B cell (primary cell): ENCODE data around the gene ZFPL1. TPM values are rescaled to one million over a fixed set of nuclear protein-coding genes. Genes with fewer than 3 reads are reported as not detected.

Source experiments
- ATAC-seq: fragments of 200-7000 bp; cut with Tn5 transposase; one replicate; pipeline ENCODE4 v1.10.0; 2021; ENCODE audit warnings: low read depth, mild to moderate bottlenecking, moderate number of reproducible peaks, moderate library complexity
- CTCF ChIA-PET: fragments of 350-600 bp; sonication (Branson Sonifier 250); formaldehyde crosslinking; loops from one replicate; lab custom pipeline; 2021; ENCODE audit warnings: antibody characterized with exemption, inconsistent platforms; lab: Charles Lee
- POLR2A ChIA-PET: fragments of 350-600 bp; sonication (Branson Sonifier 250); formaldehyde crosslinking; loops from one replicate; lab custom pipeline; 2021; ENCODE audit warnings: antibody characterized with exemption; lab: Charles Lee
- DNase-seq: peaks from one replicate; pipeline ENCODE4 v3.0.0; 2013
- H2AFZ ChIP-seq: 2 replicates; pipeline ENCODE4 v1.6.1; 2012; ENCODE audit warnings: mild to moderate bottlenecking, low read depth, low read length; ENCODE audit not compliant: insufficient read depth, poor library complexity, severe bottlenecking
- H3K27ac ChIP-seq, 2 donors: 1 replicate in 1 of 2; 2 replicates in 1 of 2; pipeline ENCODE4 v1.5.1; 2012 to 2013; ENCODE audit warnings: low read length in 2 of 2, mild to moderate bottlenecking in 2 of 2, moderate library complexity in 1 of 2
- H3K27me3 ChIP-seq, 4 experiments: fragments of 200-600 bp in 1 of 4; sonication (generic) in 1 of 4; replicated peaks in 1 of 4; 1 replicate in 2 of 4; 2 replicates in 2 of 4; pipeline versions ENCODE4 v1.6.1 to v1.7.0; 2013 to 2016; ENCODE audit warnings: low read length in 3 of 4, mild to moderate bottlenecking in 2 of 4, mixed read lengths in 1 of 4, moderate library complexity in 1 of 4; ENCODE audit not compliant: insufficient read depth in 4 of 4, control insufficient read depth in 3 of 4; ENCODE audit errors: control extremely low read depth in 1 of 4
- H3K36me3 ChIP-seq, 2 experiments: replicated peaks in 1 of 2; 1 replicate in 1 of 2; 2 replicates in 1 of 2; pipeline versions ENCODE4 v1.6.1 to v1.7.1; 2013; ENCODE audit warnings: low read length in 1 of 2; ENCODE audit not compliant: insufficient read depth in 2 of 2, control insufficient read depth in 1 of 2; ENCODE audit errors: control extremely low read depth in 1 of 2, extremely low read depth in 1 of 2
- H3K4me1 ChIP-seq, 2 donors: fragments of 200-600 bp in 1 of 2; sonication (generic) in 1 of 2; 1 replicate in 1 of 2; 2 replicates in 1 of 2; pipeline versions ENCODE4 v1.5.1 to v1.6.1; 2013 to 2017; ENCODE audit warnings: low read length in 2 of 2; ENCODE audit not compliant: control insufficient read depth in 2 of 2, insufficient read depth in 2 of 2
- H3K4me2 ChIP-seq: replicated peaks from 2 replicates; pipeline ENCODE3; 2012; ENCODE audit warnings: mild to moderate bottlenecking, low read depth, low read length; ENCODE audit not compliant: poor library complexity, severe bottlenecking
- H3K4me3 ChIP-seq, 5 experiments: fragments of 200-600 bp in 1 of 5; sonication (generic) in 1 of 5; 1 replicate in 3 of 5; 2 replicates in 2 of 5; pipeline versions ENCODE4 v1.5.1 to v1.7.0; 2011 to 2016; ENCODE audit warnings: low read length in 4 of 5, mild to moderate bottlenecking in 4 of 5, low read depth in 2 of 5, control low read depth in 1 of 5, moderate library complexity in 1 of 5; ENCODE audit not compliant: insufficient read depth in 1 of 5; ENCODE audit errors: control extremely low read depth in 1 of 5, extremely low read depth in 1 of 5
- H3K79me2 ChIP-seq: fragments of 200-600 bp; sonication (generic); one replicate; pipeline ENCODE4 v1.6.0; 2016; ENCODE audit warnings: low read length; ENCODE audit not compliant: control insufficient read depth, insufficient read depth
- H3K9ac ChIP-seq: fragments of 200-600 bp; sonication (generic); 2 replicates; pipeline ENCODE4 v1.6.1; 2017; ENCODE audit warnings: mild to moderate bottlenecking, low read length, moderate library complexity
- H3K9me3 ChIP-seq, 3 donors: one replicate each; pipeline versions ENCODE4 v1.6.1 to v1.7.1; 2013; ENCODE audit warnings: low read length in 2 of 3; ENCODE audit not compliant: control insufficient read depth in 2 of 3, insufficient read depth in 1 of 3; ENCODE audit errors: control extremely low read depth in 1 of 3
- H4K20me1 ChIP-seq: 2 replicates; pipeline ENCODE4 v1.6.0; 2012; ENCODE audit warnings: mild to moderate bottlenecking, low read length; ENCODE audit not compliant: insufficient read depth, control insufficient read depth, poor library complexity, severe bottlenecking
- H3K27ac Mint-ChIP-seq: one replicate; pipeline ENCODE4 v1.8.0; 2021; ENCODE audit warnings: mixed read lengths
- H3K27me3 Mint-ChIP-seq: one replicate; pipeline ENCODE4 v1.8.0; 2021; ENCODE audit warnings: mixed read lengths
- H3K4me1 Mint-ChIP-seq: one replicate; pipeline ENCODE4 v1.8.0; 2021; ENCODE audit warnings: mixed read lengths
- H3K4me3 Mint-ChIP-seq: one replicate; pipeline ENCODE4 v1.8.0; 2021; ENCODE audit warnings: mixed read lengths
- H3K9me3 Mint-ChIP-seq: one replicate; pipeline ENCODE4 v1.8.0; 2022; ENCODE audit warnings: mixed read lengths; ENCODE audit not compliant: insufficient read depth
- CTCF ChIP-seq: fragments of 200-600 bp; IDR thresholded peaks from one replicate; pipeline ENCODE4 v1.8.0; 2022; ENCODE audit warnings: antibody characterized with exemption, mild to moderate bottlenecking
- EZH2 ChIP-seq: IDR thresholded peaks from 2 replicates; pipeline ENCODE4 v1.6.1; 2012; ENCODE audit warnings: borderline replicate concordance, low read depth, mild to moderate bottlenecking, moderate library complexity, low read length; ENCODE audit not compliant: insufficient read depth, poor library complexity, severe bottlenecking
- WGBS: methylation state at CpG from one replicate; pipeline ENCODE4 v1.1.5; 2013; ENCODE audit warnings: missing lambda C conversion rate; ENCODE audit not compliant: insufficient coverage; 5-methylcytosine and 5-hydroxymethylcytosine counted together
- intact Hi-C: fragments of 100-400 bp; cut with micrococcal nuclease; formaldehyde crosslinking; loops from one replicate; pipeline ENCODE4 v1.10.0; 2022
- polyA plus RNA-seq: library from polyadenylated mRNA; depleted of rRNA; stranded (reverse); fragments of >200 nt; gene quantifications from 2 replicates; pipeline ENCODE4 v1.2.3, GENCODE V29; 2012
- total RNA-seq, 2 donors: library from RNA; stranded (reverse); fragments of 120-200 nt in 1 of 2; gene quantifications; 1 replicate in 1 of 2; 2 replicates in 1 of 2; pipeline versions ENCODE4 v1.2.3 to v1.2.4, GENCODE V29; 2013 to 2022

The ZFPL1 gene
- total and polyA plus RNA-seq, 2 donors (not counting 1 experiment from before 2014, with no cell fraction given) = 57.3 to 79.2 TPM

GRCh38 chr11:65090628-65091027 lies 6.6 kb downstream of the ZFPL1 start:
- Mint-ChIP-seq H3K27me3 (no peaks in the 10 kb centered on the region), H3K4me3 (no peak overlapping the region), H3K9me3 (no peaks in the 10 kb centered on the region), H3K4me1 (peaks cover 4% of the 10 kb centered on the region), H3K27ac (no peak overlapping the region)
- ATAC-seq (no peak), DNase-seq (no peak)
- Histone ChIP-seq H3K79me2 (peaks cover 8% of the 10 kb centered on the region), H3K36me3 (peaks cover 0 to 41% of the 10 kb centered on the region in 2 experiments), H3K9ac (no peak overlapping the region), H3K27ac (no peak overlapping the region), H3K4me1 (peaks cover 1 to 3% of the 10 kb centered on the region in 2 donors), H3K9me3 (peaks cover 0 to 1% (median 0%) of the 10 kb centered on the region in 3 donors), H3K4me2 (no peak overlapping the region), H3K27me3 (no peaks in the 10 kb centered on the region), H3K4me3 (no peak overlapping the region), H2AFZ (no peak overlapping the region), H4K20me1 (no peaks in the 10 kb centered on the region)
- ChIA-PET POLR2A (interaction anchor here (0.6 kb wide), 1 partner anchor 311 kb away, joined by 4 read pairs; no protein-coding TSS in a partner anchor), CTCF (interaction anchor here (0.7 to 1.7 kb wide), 3 partner anchors 12 to 588 kb away, joined by 3 to 5 read pairs (median 4); partner anchors contain the start of gene TM7SF2)
- intact Hi-C loops = no loop called here
- no peak for TF ChIP-seq EZH2
- WGBS = 97% methylated on average over 4 of the region's 4 CpGs

GRCh38 chr11:65095427-65095826 lies 11.4 kb downstream of the ZFPL1 start:
- peak overlapping the region; percentile 97 for H3K27ac Mint-ChIP-seq
- Histone ChIP-seq H3K27me3 (no peaks in the 10 kb centered on the region), H3K36me3 (peaks cover 0 to 15% of the 10 kb centered on the region in 2 experiments), H3K27ac (peak overlapping the region in 1 of 2 donors; percentile 81), H3K4me3 (peak overlapping the region in 2 of 5 experiments; percentile 73 to 90), H3K4me1 (peaks cover 10 to 16% of the 10 kb centered on the region in 2 donors), H3K4me2 (peak overlapping the region; percentile 92), H3K79me2 (peaks cover 28% of the 10 kb centered on the region), H2AFZ (peak overlapping the region; percentile 88), H3K9me3 (peaks cover 0 to 6% (median 0%) of the 10 kb centered on the region in 3 donors), H4K20me1 (peaks cover 18% of the 10 kb centered on the region), H3K9ac (peak overlapping the region; percentile 90)
- 93% methylated on average over 22 of the region's 22 CpGs for WGBS
- H3K27me3 Mint-ChIP-seq = no peaks in the 10 kb centered on the region
- peak overlapping the region; percentile 96 for H3K4me3 Mint-ChIP-seq
- no peak for ATAC-seq
- no peaks in the 10 kb centered on the region for H3K9me3 Mint-ChIP-seq
- H3K4me1 Mint-ChIP-seq = peaks cover 24% of the 10 kb centered on the region
- POLR2A ChIA-PET = interaction anchor here (1.7 to 4.0 kb wide), 2 partner anchors 15 to 86 kb away, joined by 7 to 26 read pairs; partner anchors contain the start of genes CAPN1 and TM7SF2
- intact Hi-C loops = no loop called here
- no peak for DNase-seq
- CTCF ChIA-PET = interaction anchor here (0.9 to 10.2 kb wide), 4 partner anchors 15 to 249 kb away, joined by 3 to 96 read pairs (median 6); partner anchors contain the start of genes ARL2, FAU, MRPL49 and TM7SF2
- TF ChIP-seq EZH2 = no peak
- no peak for TF ChIP-seq CTCF
